Neuronal stem cell (in vitro differentiated cells): Measurements from ENCODE around the gene AMFR.
A peak's percentile ranks its signal among the peaks of the same experiment; 100 is the strongest.

Source experiments
- DNase-seq: peaks from one replicate; pipeline ENCODE4 v3.0.0-alpha.2; 2013; ENCODE audit warnings: low spot score
- H2AFZ ChIP-seq: one replicate; pipeline ENCODE4 v1.6.1; 2013; ENCODE audit warnings: mild to moderate bottlenecking, low read length, inconsistent platforms
- H2AK5ac ChIP-seq: 2 replicates; pipeline ENCODE4 v1.6.1; 2013; ENCODE audit warnings: low read depth, mild to moderate bottlenecking, inconsistent platforms, low read length, moderate library complexity, mixed read lengths
- H2BK120ac ChIP-seq: 2 replicates; pipeline ENCODE4 v1.6.1; 2013; ENCODE audit warnings: low read depth, mild to moderate bottlenecking, inconsistent platforms, low read length, moderate library complexity, mixed read lengths
- H2BK12ac ChIP-seq: one replicate; pipeline ENCODE4 v1.6.1; 2013; ENCODE audit warnings: low read length, inconsistent platforms
- H2BK15ac ChIP-seq: 2 replicates; pipeline ENCODE4 v1.6.1; 2013; ENCODE audit warnings: mild to moderate bottlenecking, low read length, inconsistent platforms, mixed read lengths
- H2BK5ac ChIP-seq: one replicate; pipeline ENCODE4 v1.6.1; 2013; ENCODE audit warnings: inconsistent platforms, mild to moderate bottlenecking, low read length, moderate library complexity
- H3K14ac ChIP-seq: one replicate; pipeline ENCODE4 v1.6.1; 2013; ENCODE audit warnings: low read length, inconsistent platforms
- H3K18ac ChIP-seq: 2 replicates; pipeline ENCODE4 v1.6.1; 2013; ENCODE audit warnings: low read length, inconsistent platforms
- H3K23ac ChIP-seq: 2 replicates; pipeline ENCODE4 v1.6.1; 2013; ENCODE audit warnings: low read depth, mild to moderate bottlenecking, mixed read lengths, low read length, inconsistent platforms; ENCODE audit not compliant: poor library complexity
- H3K27ac ChIP-seq: replicated peaks from 3 replicates; pipeline ENCODE4 v1.5.1; 2013; ENCODE audit warnings: low read length, inconsistent platforms
- H3K27me3 ChIP-seq, 3 experiments: 2 replicates each; pipeline ENCODE4 v1.6.1; 2013; ENCODE audit warnings: low read length in 3 of 3, mild to moderate bottlenecking in 2 of 3, inconsistent platforms in 1 of 3, low read depth in 1 of 3, mixed read lengths in 1 of 3, moderate library complexity in 1 of 3; ENCODE audit not compliant: control insufficient read depth in 3 of 3, insufficient read depth in 3 of 3
- H3K36me3 ChIP-seq, 2 donors: replicated peaks in 1 of 2; 2 replicates each; pipeline ENCODE4 v1.6.1; 2013; ENCODE audit warnings: low read length in 2 of 2; ENCODE audit not compliant: control insufficient read depth in 2 of 2, insufficient read depth in 2 of 2
- H3K4ac ChIP-seq: 2 replicates; pipeline ENCODE4 v1.6.1; 2013; ENCODE audit warnings: inconsistent platforms, mild to moderate bottlenecking, low read length, moderate library complexity
- H3K4me1 ChIP-seq, 2 donors: 1 replicate in 1 of 2; 2 replicates in 1 of 2; pipeline ENCODE4 v1.6.1; 2013; ENCODE audit warnings: low read length in 2 of 2, low read depth in 1 of 2; ENCODE audit not compliant: control insufficient read depth in 2 of 2, insufficient read depth in 1 of 2
- H3K4me2 ChIP-seq: one replicate; pipeline ENCODE4 v1.6.1; 2013; ENCODE audit warnings: mild to moderate bottlenecking, low read length, inconsistent platforms; ENCODE audit not compliant: insufficient read depth, poor library complexity, severe bottlenecking
- H3K4me3 ChIP-seq, 2 donors: 2 replicates each; pipeline ENCODE4 v1.5.1; 2013; ENCODE audit warnings: low read length in 2 of 2, mild to moderate bottlenecking in 2 of 2, inconsistent platforms in 1 of 2, moderate library complexity in 1 of 2
- H3K79me1 ChIP-seq: one replicate; pipeline ENCODE4 v1.6.1; 2013; ENCODE audit warnings: low read depth, mild to moderate bottlenecking, inconsistent platforms, low read length, moderate library complexity
- H3K9ac ChIP-seq: one replicate; pipeline ENCODE4 v1.6.1; 2013; ENCODE audit warnings: mild to moderate bottlenecking, low read depth, low read length, inconsistent platforms; ENCODE audit not compliant: poor library complexity
- H3K9me3 ChIP-seq, 2 donors: replicated peaks in 1 of 2; 2 replicates each; pipeline versions ENCODE3 to v1.6.1; 2013; ENCODE audit warnings: low read length in 2 of 2, mild to moderate bottlenecking in 2 of 2, inconsistent platforms in 1 of 2, low read depth in 1 of 2, mixed read lengths in 1 of 2, moderate library complexity in 1 of 2; ENCODE audit not compliant: control insufficient read depth in 2 of 2, insufficient read depth in 1 of 2
- H4K8ac ChIP-seq: one replicate; pipeline ENCODE4 v1.6.1; 2013; ENCODE audit warnings: low read depth, mild to moderate bottlenecking, inconsistent platforms, low read length, moderate library complexity
- H4K91ac ChIP-seq: one replicate; pipeline ENCODE4 v1.6.1; 2013; ENCODE audit warnings: low read length, low read depth, mild to moderate bottlenecking, inconsistent platforms; ENCODE audit not compliant: poor library complexity
- WGBS, 2 donors: extraction: QIAGEN DNeasy Blood & Tissue Kit; methylation state at CpG; one replicate each; pipeline ENCODE4 v1.1.7; 2013; ENCODE audit warnings: missing lambda C conversion rate in 2 of 2, mixed read lengths in 1 of 2; ENCODE audit not compliant: insufficient read length in 2 of 2, insufficient replicate concordance in 1 of 2; ENCODE audit errors: extremely low coverage in 2 of 2; 5-methylcytosine and 5-hydroxymethylcytosine counted together

The AMFR gene

GRCh38 chr16:56365552-56365951, 59.8 kb downstream of the AMFR start:
- Histone ChIP-seq H3K4me3 (no peak overlapping the region), H3K9ac (no peak overlapping the region)

GRCh38 chr16:56364865-56365264, 60.5 kb downstream of the AMFR start:
- DNase-seq, result no peak
- H3K4me3 ChIP-seq, result no peak overlapping the region
- no CpG with 5 or more reads among the region's 8 CpGs for WGBS, 2 donors
- no peak overlapping the region for H3K18ac ChIP-seq
- no peak overlapping the region for H2BK12ac ChIP-seq
- no peak overlapping the region for H3K27ac ChIP-seq
- no peak overlapping the region for H3K23ac ChIP-seq
- no peak overlapping the region for H3K9ac ChIP-seq
- H3K4me1 ChIP-seq, result peaks cover 0 to 2% of the 10 kb centered on the region in 2 donors
- no peak overlapping the region for H4K91ac ChIP-seq
- no peak overlapping the region for H2BK15ac ChIP-seq
- no peak overlapping the region for H3K4me2 ChIP-seq
- no peak overlapping the region for H2AK5ac ChIP-seq
- peaks cover 24 to 91% of the 10 kb centered on the region in 2 donors for H3K36me3 ChIP-seq
- peaks cover 0 to 2% (median 0%) of the 10 kb centered on the region in 3 experiments for H3K27me3 ChIP-seq
- H2BK5ac ChIP-seq, result peak overlapping the region; percentile 45
- H3K14ac ChIP-seq, result no peak overlapping the region
- H3K4ac ChIP-seq, result no peak overlapping the region
- H2BK120ac ChIP-seq, result no peak overlapping the region
- peaks cover 3% of the 10 kb centered on the region for H3K79me1 ChIP-seq
- H3K9me3 ChIP-seq, result no peaks in the 10 kb centered on the region
- no peak overlapping the region for H2AFZ ChIP-seq
- no peak overlapping the region for H4K8ac ChIP-seq

More at GRCh38 chr16:56365552-56365951, 59.8 kb downstream of the AMFR start:
- Histone ChIP-seq H3K4ac (no peak overlapping the region), H2BK15ac (no peak overlapping the region), H3K4me2 (no peak overlapping the region), H3K27me3 (peaks cover 0 to 2% (median 0%) of the 10 kb centered on the region in 3 experiments), H2BK120ac (no peak overlapping the region), H3K14ac (no peak overlapping the region), H3K79me1 (peaks cover 3% of the 10 kb centered on the region), H4K91ac (no peak overlapping the region), H3K4me1 (no peaks in the 10 kb centered on the region), H4K8ac (no peak overlapping the region), H2AFZ (no peak overlapping the region), H3K9me3 (no peaks in the 10 kb centered on the region), H3K27ac (no peak overlapping the region), H3K18ac (no peak overlapping the region), H3K23ac (no peak overlapping the region), H2BK5ac (peak overlapping the region; percentile 45), H3K36me3 (peaks cover 23 to 89% of the 10 kb centered on the region in 2 donors), H2AK5ac (no peak overlapping the region), H2BK12ac (no peak overlapping the region)
- WGBS, 2 donors, result no CpG with 5 or more reads among the region's 7 CpGs
- no peak for DNase-seq

DNA sequence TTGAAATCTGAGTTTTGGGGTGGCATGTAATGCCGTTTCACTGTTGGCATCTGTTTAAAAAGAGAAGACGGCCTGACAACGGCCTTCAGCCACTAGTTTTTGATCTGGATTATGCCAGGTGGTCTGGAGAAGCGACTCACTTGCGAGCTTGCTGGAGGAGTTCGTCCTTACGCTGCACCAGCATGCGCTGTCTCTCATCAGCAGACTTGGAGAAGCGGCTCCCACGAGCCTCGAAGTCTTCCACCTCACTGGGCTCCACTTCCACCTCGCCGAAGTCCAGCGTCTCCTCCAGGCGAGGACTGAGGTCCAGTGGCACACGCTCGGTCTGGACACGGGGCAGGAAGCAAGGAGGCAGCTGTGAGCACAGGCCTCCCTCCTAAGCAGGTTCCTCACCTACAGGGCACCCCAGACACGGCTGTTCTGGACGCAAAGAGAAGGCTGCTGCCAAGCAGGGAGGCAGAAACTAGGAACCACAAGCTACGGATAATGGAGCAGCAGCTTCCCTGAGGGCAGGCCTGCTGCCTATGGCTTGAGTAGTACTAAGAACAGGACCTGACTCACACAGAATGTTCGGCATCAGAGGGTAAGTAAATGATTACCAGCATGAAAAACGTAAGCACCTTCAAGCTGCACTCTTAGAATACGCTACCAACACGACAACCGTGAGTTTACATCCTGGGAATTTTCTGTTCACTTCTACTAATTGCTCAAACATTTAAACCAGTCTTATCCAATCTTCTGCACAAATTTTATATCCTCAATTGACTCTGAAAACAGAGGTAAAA, 61.4 kb downstream of the AMFR start:
- Histone ChIP-seq H4K91ac (no peak overlapping the region), H2AFZ (no peak overlapping the region), H2BK12ac (no peak overlapping the region), H3K9ac (peak overlapping the region; percentile 51), H2BK15ac (no peak overlapping the region), H2BK5ac (no peak overlapping the region), H3K4me1 (peaks cover 0 to 3% of the 10 kb centered on the region in 2 donors), H3K4me3 (no peak overlapping the region), H3K36me3 (peaks cover 21 to 82% of the 10 kb centered on the region in 2 donors), H3K14ac (no peak overlapping the region), H2BK120ac (no peak overlapping the region), H3K79me1 (peaks cover 3% of the 10 kb centered on the region), H3K27me3 (no peaks in the 10 kb centered on the region), H3K9me3 (no peaks in the 10 kb centered on the region), H3K27ac (no peak overlapping the region), H3K23ac (no peak overlapping the region), H3K18ac (no peak overlapping the region), H3K4ac (no peak overlapping the region), H3K4me2 (no peak overlapping the region), H4K8ac (no peak overlapping the region), H2AK5ac (no peak overlapping the region)
- DNase-seq, result no peak
- WGBS, 2 donors, result no CpG with 5 or more reads among the region's 26 CpGs

DNA sequence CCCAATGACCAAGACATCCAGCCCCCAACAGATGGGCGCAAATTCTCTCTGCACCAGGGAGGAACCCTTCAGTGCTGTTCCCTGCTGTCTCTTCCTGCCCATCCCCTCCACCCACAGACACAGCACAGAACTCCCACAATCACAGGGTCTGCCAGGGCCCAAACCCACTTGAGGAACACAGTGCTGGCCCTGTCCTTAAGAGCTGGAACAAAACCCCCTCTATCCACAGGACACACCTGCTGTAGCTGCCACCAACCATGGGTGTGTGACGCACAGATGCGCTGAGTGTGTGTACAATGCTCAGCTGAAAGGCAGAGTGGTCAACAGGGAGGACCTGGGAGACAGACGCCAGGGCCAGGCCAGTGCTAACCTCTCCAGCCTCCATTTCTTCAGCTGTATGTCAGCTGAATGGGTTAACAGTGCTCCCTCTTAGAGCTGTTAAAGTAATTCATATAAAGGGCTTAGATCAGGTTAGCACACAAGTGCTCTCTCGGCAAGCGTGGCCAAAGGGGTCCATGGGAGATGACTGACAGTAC, 62.1 kb downstream of the AMFR start:
- no peak overlapping the region for H3K18ac ChIP-seq
- no peak overlapping the region for H3K23ac ChIP-seq
- DNase-seq, result no peak
- H3K9me3 ChIP-seq, result no peaks in the 10 kb centered on the region
- H2BK12ac ChIP-seq, result no peak overlapping the region
- no peaks in the 10 kb centered on the region for H3K27me3 ChIP-seq
- H4K8ac ChIP-seq, result no peak overlapping the region
- no peak overlapping the region for H3K4me2 ChIP-seq
- H3K9ac ChIP-seq, result no peak overlapping the region
- H2BK120ac ChIP-seq, result no peak overlapping the region
- H2BK5ac ChIP-seq, result no peak overlapping the region
- H3K79me1 ChIP-seq, result peaks cover 3% of the 10 kb centered on the region
- no peak overlapping the region for H2AK5ac ChIP-seq
- H4K91ac ChIP-seq, result no peak overlapping the region
- no peak overlapping the region for H3K27ac ChIP-seq
- no peak overlapping the region for H3K4me3 ChIP-seq
- H3K4me1 ChIP-seq, result peaks cover under 1 to 6% of the 10 kb centered on the region in 2 donors
- no peak overlapping the region for H2AFZ ChIP-seq
- no CpG with 5 or more reads among the region's 6 CpGs for WGBS, 2 donors
- H2BK15ac ChIP-seq, result no peak overlapping the region
- peaks cover 21 to 75% of the 10 kb centered on the region in 2 donors for H3K36me3 ChIP-seq
- H3K4ac ChIP-seq, result no peak overlapping the region
- no peak overlapping the region for H3K14ac ChIP-seq
